Stimulated activated CD4-positive, alpha-beta T cell treated with anti-CD3 and anti-CD28 coated beads, TNF-alpha, amount 100 ng/mL, for 1 hour (primary cell): ENCODE data around the gene GHRHR.

Experiments used
- DNase-seq, 3 donors: peaks; one replicate each; pipeline ENCODE4 v3.0.0-alpha.2; 2020; ENCODE audit warnings: low read depth in 3 of 3, low spot score in 1 of 3

The GHRHR gene

DNA sequence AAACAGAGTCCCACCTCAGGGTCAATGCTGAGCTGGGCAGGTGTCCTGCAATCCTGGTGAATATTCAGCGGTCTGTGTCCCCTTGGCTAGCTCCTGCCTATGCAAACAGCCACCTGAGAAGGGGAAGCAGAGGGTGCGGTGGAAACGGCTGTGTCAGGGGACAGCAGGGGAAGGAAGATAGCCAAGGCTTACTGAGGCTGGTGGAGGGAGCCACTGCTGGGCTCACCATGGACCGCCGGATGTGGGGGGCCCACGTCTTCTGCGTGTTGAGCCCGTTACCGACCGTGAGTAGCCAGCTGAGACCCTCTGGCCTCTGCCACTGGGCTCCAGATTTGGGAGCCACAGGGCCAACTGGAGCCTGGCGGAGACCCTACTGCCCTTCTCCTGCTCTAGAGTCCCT is at the start of gene GHRHR:
TSS of gene GHRHR (plus strand) at position 112 of the 400 bp plus-strand sequence. CDS start at position 228, 116 bp downstream.
- DNase-seq, result no peak

DNA sequence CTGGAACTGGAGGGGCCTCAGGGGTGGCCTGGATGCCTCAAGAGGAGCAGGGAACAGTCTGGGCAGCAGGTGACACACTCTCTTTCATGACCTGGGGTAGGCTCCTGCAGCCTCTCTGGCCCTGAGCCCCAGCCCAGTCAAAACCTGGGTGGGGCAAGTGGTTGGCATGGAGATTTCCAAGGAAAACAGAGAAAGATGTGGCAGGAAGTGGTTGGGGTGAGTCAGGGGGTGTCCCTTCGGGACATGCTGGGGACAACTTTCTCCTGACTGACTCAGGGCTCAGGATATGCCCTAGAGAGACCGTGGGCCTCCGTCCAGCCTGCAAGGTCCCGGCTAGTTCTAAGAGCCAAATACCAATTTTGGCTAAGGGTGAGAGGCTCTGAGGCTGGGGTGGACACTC is 49.2 kb upstream of the GHRHR start:
- no peak for DNase-seq

DNA sequence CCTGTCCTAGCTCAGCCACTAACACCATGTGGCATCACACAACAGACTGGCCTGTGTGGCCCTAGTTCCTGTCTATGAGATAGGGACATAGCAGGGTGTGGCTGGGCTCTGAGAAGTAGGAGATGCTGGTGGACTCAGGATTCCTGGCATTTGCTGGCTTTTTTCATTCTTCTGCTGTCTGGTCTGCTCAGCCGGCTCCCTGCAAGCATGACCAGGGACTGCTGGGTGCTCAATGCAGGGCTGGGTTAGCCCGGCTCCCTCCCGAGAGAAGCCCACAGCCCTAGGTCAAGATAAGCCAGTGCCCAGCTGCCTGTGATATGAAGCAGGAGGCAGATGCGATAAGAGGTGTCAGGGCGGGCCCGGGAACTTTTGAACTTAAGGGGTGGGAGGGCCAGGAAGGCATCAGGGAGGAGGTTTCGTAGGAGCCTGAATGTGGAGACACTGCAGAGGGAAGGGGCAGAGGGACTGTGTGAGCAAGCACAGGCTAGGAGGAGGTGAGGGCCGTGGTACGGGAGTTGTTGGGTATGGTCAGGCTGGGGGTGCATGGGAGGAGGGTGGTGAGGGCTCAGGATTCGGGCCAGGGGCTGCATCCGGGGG is 48.6 kb upstream of the GHRHR start:
- DNase-seq, result no peak

DNA sequence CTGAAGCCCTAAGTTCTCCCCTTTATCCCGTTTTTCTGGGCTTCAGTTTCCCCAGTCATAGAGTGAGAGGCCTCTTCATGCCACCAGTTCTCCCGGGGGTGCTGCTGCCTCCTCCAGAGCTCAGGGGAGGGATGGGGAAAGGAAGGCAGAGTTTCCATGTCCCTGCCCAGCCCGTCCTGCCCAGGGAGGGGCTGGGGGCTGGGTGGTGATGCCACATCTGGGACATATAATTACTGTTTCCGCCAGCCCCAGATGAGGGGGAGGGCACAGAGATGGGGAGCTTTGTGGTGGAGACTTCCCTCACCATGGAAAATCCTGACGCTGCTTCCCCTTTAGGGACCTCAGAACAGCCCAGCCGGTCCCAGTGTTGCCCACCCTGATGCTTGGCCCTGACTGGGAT is 48.0 kb upstream of the GHRHR start:
- no peak for DNase-seq

DNA sequence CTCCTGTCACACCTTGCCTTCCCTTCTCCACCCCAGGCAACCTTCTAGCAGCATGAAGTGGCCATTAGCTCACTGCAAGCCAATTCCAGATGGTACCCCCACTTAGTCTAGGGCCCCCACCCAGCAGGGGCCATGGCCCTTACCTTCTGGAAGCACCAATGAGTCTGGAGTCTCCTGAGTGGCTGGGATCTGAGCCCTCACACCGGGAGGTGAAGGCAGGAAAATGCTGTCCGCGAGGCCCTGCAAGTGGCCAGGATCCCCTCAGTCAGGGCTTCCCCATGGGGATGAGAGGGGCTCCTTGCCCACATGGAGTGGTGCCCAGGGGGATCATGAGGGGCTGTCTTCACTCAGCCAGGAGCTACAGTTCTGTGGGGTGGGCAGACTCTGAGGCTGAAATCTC is 47.5 kb upstream of the GHRHR start:
- no peak for DNase-seq

DNA sequence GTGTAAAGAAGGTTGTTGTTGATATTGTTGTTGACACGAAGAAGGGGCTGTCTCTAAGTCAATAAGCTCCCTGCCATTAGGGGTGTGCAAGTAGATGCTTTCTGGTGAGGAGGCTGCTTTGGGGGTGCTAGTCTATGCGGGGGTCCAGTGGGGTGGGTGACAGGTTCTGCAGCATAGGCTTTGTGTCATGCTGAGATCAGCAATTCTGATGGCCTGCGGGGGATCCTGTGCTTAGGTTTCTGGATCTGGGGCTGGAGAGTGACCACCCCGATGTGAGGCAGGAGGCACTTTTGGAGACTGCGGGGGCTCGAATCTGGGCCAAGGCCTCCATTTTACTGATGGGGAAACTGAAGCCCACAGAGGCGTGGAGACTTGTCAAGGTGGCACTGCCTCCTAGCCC is 47.0 kb upstream of the GHRHR start:
- no peak for DNase-seq

DNA sequence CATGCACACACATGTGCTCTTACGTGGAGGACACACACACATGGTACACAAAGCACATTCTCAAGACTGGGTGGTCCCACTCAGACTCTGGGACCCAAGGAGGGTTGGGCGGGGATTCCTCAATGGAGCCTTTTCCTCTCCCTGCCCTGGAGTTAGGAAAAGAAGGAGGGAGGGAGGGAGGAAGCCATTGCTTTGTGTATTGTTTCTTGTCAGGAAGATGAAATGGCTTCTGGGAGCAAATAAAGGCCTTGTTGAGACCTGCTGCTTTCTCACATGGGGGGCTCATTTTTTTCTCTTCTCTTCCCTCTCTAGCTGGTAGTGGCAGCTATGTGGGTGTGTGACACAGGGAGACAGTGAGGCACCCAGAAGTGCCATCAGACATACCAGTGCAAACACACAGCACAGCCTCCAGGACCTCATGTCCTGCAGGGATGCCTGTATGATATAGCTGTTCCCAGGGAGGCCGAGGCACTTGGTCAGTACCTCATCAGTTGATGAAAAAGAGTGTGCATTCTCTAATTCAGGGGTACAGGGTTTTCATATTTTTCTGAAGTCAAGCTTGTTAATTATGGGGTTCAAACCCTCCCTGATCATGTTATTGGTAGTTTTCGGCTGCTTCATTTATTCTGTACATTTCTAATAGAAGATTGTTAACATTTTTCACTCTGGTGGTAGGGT is 46.4 kb upstream of the GHRHR start:
- no peak for DNase-seq

DNA sequence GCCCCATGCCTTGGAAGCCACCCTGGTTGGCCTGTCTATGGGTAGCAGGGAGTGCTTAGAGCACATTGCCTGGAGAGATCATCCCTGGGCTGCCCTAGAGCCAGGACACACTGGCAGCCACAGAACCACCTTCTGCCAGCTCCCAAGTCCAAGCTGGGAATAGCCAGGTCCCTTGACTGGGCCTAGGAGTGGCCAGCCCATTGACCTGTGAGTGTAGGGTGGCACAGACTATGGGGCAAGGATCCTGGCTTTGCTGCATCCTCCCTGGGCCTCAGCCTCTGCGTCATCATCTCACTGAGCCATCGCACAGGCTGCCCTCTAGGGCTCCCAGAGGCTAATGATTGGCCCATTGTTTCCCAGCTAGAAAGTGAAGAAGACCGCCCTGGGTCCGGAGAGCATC is 45.1 kb upstream of the GHRHR start:
- no peak for DNase-seq

DNA sequence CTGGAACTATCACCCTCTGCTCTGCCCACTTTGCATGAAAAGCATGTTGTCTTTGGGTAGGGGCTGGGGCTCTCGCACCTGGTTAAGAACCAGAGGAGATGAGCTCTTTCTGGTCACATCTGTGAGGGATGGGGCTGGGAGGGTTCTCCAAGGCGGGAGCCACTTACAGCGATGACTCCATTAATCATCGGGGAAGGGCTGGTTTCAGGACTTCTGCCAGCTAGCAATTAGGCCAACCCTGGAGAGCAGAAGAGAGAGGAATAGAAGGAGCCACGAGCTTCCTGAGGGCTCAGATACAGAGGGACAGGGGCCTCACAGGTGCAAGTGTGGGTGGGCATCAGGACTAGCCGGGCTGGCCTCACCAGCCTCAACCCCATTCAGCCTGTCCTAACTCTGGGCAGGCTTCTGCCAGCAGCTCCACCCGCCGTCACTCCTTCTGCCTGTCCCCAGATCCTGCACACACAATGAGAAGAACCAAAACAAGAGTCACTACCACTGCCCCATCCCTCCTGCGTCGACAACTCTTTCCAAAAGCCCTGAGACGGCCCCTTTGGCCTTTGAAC is 43.7 kb upstream of the GHRHR start:
- DNase-seq, result no peak

DNA sequence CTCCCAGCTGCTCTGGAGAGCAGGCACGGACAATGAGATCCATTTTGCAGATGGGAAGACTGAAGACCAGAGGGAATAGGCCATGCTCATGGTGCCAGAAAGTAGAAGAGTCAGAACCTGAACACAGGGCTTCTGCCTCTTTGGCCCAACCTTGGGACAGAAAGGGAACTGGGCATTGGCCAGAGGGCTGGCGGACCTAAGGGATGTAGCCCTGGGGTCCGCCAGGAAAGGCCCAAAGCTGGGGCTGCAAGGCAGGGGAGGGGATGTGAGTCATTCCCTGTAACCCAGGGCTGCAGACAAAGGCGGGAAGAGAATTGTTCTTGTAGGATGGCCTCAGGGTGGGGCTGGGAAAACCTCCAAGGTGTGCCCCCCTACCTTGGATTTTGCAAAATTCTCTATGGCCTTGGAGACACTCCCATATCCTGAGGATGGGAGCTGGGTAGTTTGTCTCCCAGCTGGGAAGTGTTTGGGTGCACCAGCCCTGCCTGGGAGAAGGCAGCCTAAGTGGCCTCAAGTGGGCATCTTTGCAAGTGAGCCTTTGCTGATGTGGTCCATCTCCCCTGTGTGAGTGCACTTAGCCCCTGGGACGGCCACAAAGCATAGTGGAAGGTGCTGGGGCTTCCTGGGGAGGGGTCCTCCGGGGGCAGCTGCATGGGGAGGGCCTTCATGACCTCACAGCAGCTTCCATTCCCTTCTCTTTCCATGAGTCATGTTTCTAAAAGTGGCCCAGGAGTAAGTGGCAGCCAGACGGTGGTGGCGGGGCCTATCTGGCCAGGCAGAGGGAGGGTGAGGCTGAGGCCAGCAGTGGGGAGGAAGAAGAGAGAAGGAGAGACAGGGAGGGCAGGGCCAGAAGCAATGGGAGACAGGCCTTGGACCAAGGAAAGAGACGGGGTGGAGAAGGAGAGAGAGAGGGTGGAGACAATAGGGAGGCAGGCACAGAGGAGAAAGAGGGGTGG is 42.9 kb upstream of the GHRHR start:
- no peak for DNase-seq

DNA sequence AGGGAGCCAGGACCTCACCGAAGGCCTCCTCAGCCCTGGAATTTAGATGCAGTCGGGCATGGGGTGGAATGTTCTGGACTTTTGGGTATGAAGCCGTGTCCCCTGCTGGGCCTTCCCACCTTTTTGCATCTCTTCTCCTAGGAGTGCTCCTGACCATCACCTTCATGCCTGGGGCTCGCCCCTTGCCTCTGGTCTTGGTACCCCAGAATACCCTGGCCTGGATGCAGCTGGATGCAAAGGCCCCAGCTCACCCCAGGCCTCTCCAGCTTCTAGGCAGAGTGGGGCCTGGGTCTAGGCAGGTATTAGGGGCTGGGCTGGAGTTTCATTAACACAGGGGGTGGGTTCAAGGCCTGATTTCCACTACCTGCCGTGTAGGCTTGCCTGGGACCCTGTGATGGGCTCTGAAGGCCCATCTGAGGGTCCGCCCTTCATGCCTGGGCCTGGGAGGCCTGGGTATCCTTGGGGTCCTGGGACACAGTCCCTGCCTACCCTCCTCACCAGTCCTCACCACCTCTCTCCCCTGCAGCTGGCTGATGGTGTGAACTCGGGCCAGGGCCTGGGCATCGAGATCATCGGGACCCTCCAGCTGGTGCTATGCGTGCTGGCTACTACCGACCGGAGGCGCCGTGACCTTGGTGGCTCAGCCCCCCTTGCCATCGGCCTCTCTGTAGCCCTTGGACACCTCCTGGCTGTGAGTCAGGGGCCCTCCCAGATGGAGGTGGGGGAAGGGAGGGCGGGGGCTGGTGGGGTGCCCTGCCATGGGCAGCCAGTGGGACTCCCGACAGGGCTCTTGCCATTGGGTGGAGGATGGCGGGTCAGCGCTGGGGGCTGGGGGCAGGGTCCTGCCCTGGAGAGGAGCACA is 42.0 kb upstream of the GHRHR start:
- no peak for DNase-seq

DNA sequence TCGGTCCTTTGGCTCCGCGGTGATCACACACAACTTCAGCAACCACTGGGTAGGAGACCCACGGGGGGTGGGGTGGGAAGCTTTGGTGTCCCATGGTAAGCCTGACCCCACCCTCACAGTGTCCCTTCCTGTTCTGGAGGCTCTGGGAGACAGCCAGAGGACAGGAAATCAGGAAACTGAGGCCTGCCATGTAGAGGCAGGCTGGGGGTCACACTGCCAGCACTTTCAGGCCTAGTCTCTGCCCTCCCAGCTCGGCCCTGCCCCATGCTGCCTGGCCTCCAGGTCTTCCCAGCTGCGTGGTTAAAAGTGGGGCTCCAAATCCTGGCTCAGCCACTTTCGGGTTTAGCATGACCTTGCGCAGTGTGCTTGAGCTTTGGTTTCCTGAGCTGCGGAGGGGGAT is 41.2 kb upstream of the GHRHR start:
- no peak for DNase-seq

DNA sequence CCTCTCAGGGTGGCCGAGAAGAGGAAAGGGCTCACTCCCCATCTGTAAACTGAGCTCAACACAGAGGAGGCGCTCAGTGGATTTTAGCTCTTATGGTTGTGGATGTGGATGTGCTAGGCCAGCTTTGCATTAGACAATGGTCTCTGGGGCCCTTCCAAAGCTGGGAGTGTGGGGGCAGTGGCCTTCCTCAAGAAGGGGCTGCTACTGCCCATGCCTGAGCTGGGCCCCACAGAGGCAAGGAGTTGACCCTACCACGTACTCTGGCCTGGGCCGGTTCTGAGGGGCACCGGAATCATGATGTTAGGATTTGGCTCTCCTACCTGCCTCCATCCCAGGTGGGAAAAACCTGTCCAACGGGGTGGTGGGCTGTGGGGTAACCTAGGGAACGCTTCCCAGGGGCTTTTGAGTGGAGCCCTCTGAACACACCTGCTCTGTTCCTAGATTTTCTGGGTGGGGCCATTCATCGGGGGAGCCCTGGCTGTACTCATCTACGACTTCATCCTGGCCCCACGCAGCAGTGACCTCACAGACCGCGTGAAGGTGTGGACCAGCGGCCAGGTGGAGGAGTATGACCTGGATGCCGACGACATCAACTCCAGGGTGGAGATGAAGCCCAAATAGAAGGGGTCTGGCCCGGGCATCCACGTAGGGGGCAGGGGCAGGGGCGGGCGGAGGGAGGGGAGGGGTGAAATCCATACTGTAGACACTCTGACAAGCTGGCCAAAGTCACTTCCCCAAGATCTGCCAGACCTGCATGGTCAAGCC is 40.6 kb upstream of the GHRHR start:
- DNase-seq, result no peak

DNA sequence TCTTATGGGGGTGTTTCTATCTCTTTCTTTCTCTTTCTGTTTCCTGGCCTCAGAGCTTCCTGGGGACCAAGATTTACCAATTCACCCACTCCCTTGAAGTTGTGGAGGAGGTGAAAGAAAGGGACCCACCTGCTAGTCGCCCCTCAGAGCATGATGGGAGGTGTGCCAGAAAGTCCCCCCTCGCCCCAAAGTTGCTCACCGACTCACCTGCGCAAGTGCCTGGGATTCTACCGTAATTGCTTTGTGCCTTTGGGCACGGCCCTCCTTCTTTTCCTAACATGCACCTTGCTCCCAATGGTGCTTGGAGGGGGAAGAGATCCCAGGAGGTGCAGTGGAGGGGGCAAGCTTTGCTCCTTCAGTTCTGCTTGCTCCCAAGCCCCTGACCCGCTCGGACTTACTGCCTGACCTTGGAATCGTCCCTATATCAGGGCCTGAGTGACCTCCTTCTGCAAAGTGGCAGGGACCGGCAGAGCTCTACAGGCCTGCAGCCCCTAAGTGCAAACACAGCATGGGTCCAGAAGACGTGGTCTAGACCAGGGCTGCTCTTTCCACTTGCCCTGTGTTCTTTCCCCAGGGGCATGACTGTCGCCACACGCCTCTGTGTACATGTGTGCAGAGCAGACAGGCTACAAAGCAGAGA is 39.9 kb upstream of the GHRHR start:
- no peak for DNase-seq

DNA sequence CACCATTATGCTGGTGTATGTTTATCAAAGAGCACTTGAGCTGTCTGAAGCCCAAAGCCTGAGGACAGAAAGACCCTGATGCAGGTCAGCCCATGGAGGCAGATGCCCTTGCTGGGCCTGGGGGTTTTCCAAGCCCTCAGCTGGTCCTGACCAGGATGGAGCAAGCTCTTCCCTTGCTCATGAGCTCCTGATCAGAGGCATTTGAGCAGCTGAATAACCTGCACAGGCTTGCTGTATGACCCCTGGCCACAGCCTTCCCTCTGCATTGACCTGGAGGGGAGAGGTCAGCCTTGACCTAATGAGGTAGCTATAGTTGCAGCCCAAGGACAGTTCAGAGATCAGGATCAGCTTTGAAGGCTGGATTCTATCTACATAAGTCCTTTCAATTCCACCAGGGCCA is 39.1 kb upstream of the GHRHR start:
- DNase-seq, result no peak

DNA sequence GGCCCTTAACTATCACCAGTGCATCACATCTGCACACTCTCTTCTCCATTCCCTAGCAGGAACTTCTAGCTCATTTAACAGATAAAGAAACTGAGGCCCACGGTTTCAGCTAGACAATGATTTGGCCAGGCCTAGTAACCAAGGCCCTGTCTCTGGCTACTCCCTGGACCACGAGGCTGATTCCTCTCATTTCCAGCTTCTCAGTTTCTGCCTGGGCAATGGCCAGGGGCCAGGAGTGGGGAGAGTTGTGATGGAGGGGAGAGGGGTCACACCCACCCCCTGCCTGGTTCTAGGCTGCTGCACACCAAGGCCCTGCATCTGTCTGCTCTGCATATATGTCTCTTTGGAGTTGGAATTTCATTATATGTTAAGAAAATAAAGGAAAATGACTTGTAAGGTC is 38.6 kb upstream of the GHRHR start:
- DNase-seq, result no peak

DNA sequence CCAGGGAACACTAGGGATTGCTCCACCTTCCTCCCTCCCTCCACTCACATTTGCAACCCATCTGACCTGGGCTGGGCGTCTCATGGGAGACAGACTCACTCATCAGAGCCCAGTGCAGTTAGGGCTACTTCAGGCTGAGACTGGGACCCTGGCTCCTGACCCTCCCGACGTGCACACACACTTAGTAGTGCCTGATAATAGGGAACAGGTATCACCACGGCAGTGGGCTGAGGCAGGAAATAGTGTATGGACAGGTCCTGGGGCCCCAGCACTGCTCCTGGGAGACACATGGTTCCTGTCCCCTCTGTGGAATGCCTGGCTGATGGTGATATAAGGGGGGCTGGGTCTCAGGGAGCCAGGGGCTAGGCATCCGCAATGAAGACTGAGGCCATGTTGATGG is 37.8 kb upstream of the GHRHR start:
- no peak for DNase-seq

DNA sequence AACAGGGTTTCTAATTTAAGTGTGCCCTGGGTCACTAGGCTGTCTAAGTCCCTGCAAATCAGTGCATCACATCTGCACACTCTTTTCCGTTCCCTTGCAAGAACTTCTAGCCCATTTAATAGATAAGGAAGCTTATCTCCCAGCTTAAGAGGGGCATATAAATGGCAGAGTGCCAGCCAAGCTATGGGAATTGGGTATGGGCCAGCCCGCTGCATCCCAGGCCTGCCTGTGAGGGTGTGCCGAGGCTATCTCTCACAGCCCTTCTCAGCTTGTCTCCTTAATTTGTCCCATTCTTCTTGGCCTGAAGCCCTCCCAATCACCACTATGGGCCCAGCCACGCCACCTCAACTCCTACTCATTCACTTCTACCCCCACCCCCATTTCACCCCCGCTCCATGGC is 37.4 kb upstream of the GHRHR start:
- no peak for DNase-seq

DNA sequence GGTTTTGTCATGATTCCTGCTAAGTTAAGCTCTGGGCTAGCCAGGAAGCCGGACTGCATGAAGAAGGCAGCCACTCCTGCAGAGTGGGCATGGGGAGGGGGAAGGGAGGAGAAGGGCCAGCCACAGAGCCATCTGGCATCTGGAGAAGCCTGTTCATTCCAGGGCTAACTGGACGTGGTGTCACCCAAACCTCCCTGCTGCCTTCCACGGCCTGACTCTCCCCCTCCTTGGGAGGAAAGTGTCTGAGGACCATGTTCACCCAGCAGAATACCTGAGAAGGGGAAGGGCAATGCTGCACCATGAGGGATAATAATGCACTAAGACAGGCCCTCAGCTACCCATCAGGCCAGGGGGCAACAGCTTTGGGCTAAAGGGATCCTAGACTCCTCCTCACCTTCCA is 36.7 kb upstream of the GHRHR start:
- DNase-seq, result no peak

DNA sequence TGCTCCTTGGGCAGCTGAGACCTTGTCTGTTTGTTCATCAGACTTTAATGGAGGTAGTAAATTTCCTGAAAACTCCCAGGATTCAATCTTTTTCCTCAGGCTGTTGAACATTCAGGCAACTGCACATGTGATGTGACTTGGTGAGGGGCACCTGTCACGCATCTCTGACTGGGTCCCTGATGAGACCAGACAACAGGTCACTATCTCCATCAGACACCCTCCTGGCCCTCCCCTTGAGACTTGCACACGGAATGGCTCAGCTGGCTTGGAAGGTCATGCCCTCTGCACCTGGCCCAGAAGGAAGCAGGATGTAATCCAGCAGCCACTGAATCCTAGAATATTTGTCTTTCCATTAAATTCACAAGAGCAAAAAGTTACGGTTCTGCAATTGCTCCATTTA is 36.2 kb upstream of the GHRHR start:
- no peak for DNase-seq
